HepG2 (cell line): Measurements from ENCODE around the gene CST8.
"Not testable (repeated sequence)": the region's sequence is repeated elsewhere in the genome, so short reads cannot be mapped to it uniquely, and the experiment has no call there.

Experiments used
- ARNT ChIP-seq: fragments of 450-650 bp; IDR thresholded peaks from 2 replicates; pipeline ENCODE4 v1.6.1; 2017
- EP300 ChIP-seq, 3 experiments: sonication (generic) in 1 of 3; formaldehyde crosslinking in 1 of 3; IDR thresholded peaks; 2 replicates each; pipeline versions ENCODE4 v1.5.1 to v1.6.1; 2011 to 2020; ENCODE audit warnings: low read depth in 2 of 3, low read length in 2 of 3, borderline replicate concordance in 1 of 3, improper control_type of control experiment in 1 of 3, mild to moderate bottlenecking in 1 of 3, missing genetic modification reagents in 1 of 3, moderate library complexity in 1 of 3
- FOXA1 ChIP-seq, 2 experiments: fragments of 450-650 bp in 1 of 2; sonication (generic) in 1 of 2; formaldehyde crosslinking in 1 of 2; IDR thresholded peaks; 2 replicates each; pipeline versions ENCODE4 v1.4.0 to v1.6.1; 2016 to 2020; ENCODE audit warnings: missing genetic modification reagents in 1 of 2
- HNRNPL ChIP-seq: fragments of 200-400 bp; formaldehyde crosslinking; IDR thresholded peaks from 2 replicates; pipeline ENCODE4 v1.6.1; 2017; ENCODE audit warnings: mild to moderate bottlenecking, low read depth, low read length
- MAF1 ChIP-seq: sonication (generic); formaldehyde crosslinking; IDR thresholded peaks from 2 replicates; pipeline ENCODE4 v1.5.0; 2020; ENCODE audit warnings: missing genetic modification reagents, borderline replicate concordance
- MAX ChIP-seq: IDR thresholded peaks from 2 replicates; pipeline ENCODE4 v1.6.1; 2012; ENCODE audit warnings: inconsistent platforms
- NR2C2 ChIP-seq: sonication (generic); formaldehyde crosslinking; IDR thresholded peaks from 2 replicates; pipeline ENCODE4 v1.4.0; 2020; ENCODE audit warnings: missing genetic modification reagents, mild to moderate bottlenecking, moderate library complexity, borderline replicate concordance
- REXO4 ChIP-seq: sonication (generic); formaldehyde crosslinking; IDR thresholded peaks from 2 replicates; pipeline ENCODE4 v1.8.0; 2022; ENCODE audit warnings: missing genetic modification reagents, mild to moderate bottlenecking, borderline replicate concordance
- SIN3A ChIP-seq: IDR thresholded peaks from 2 replicates; pipeline ENCODE4 v1.6.1; 2011; ENCODE audit warnings: low read depth, mild to moderate bottlenecking, control low read depth, low read length, borderline replicate concordance
- ZFP36 ChIP-seq: fragments of 150-350 bp; IDR thresholded peaks from 2 replicates; pipeline ENCODE4 v1.6.1; 2018; ENCODE audit warnings: borderline replicate concordance, low read length, low read depth; ENCODE audit not compliant: partially characterized antibody
- ZNF782 ChIP-seq: sonication (generic); formaldehyde crosslinking; IDR thresholded peaks from 2 replicates; pipeline ENCODE4 v1.4.0; 2020; ENCODE audit warnings: missing genetic modification reagents, mild to moderate bottlenecking, borderline replicate concordance

GRCh38 chr20:23466961-23467360 is 24.0 kb upstream of the CST8 start:
- not testable (repeated sequence) for TF ChIP-seq MAF1 (CRISPR knock-in tag); REXO4 (CRISPR knock-in tag); MAX; EP300 (IDR thresholded peaks at IDR 0.05; ENCODE audit: low read depth in 2 of 2, low read length in 2 of 2); EP300 (CRISPR knock-in tag; IDR thresholded peaks at IDR 0.05; ENCODE audit: borderline replicate concordance); NR2C2 (CRISPR knock-in tag); HNRNPL; ARNT; ZFP36; SIN3A; ZNF782; FOXA1 (IDR thresholded peaks at IDR 0.05); FOXA1 (CRISPR knock-in tag; IDR thresholded peaks at IDR 0.05)
